Heart right ventricle (tissue), 16 donors: ENCODE results near the gene PTAFR. TPM values are rescaled to one million over a fixed set of nuclear protein-coding genes. Genes with fewer than 3 reads are reported as not detected.

Experiments
- ATAC-seq, 8 donors: fragments of 200-7000 bp; cut with Tn5 transposase; one replicate each; pipeline ENCODE4 v1.9.1; 2020; ENCODE audit warnings: mild to moderate bottlenecking in 8 of 8, moderate library complexity in 8 of 8, moderate number of reproducible peaks in 1 of 8
- DNase-seq, 2 donors: peaks; one replicate each; pipeline ENCODE4 v3.0.0-alpha.2; 2020
- H3K27ac ChIP-seq, 10 donors: fragments of 200-600 bp; sonication (generic) in 2 of 10; one replicate each; pipeline versions ENCODE4 v1.5.0 to v1.8.0; 2020 to 2022; ENCODE audit warnings: mild to moderate bottlenecking in 3 of 10
- H3K27me3 ChIP-seq, 7 donors: fragments of 200-600 bp; one replicate each; pipeline ENCODE4 v1.8.0; 2021 to 2022; ENCODE audit warnings: mild to moderate bottlenecking in 2 of 7
- H3K36me3 ChIP-seq, 9 donors: fragments of 200-600 bp; sonication (generic) in 1 of 9; one replicate each; pipeline versions ENCODE4 v1.5.0 to v1.8.0; 2020 to 2022; ENCODE audit warnings: mild to moderate bottlenecking in 2 of 9
- H3K4me1 ChIP-seq, 9 donors: fragments of 200-600 bp; sonication (generic) in 1 of 9; one replicate each; pipeline versions ENCODE4 v1.5.0 to v1.8.0; 2020 to 2022; ENCODE audit warnings: mild to moderate bottlenecking in 4 of 9
- H3K4me3 ChIP-seq, 10 donors: fragments of 200-600 bp; sonication (generic) in 2 of 10; one replicate each; pipeline versions ENCODE4 v1.5.0 to v1.8.0; 2020 to 2022; ENCODE audit warnings: mild to moderate bottlenecking in 7 of 10, moderate library complexity in 2 of 10
- H3K9me3 ChIP-seq, 11 donors: fragments of 200-600 bp in 10 of 11; sonication (generic) in 2 of 11; one replicate each; pipeline versions ENCODE4 v1.5.0 to v1.8.0; 2013 to 2022; ENCODE audit warnings: mild to moderate bottlenecking in 2 of 11, control low read depth in 1 of 11, moderate library complexity in 1 of 11
- CTCF ChIP-seq, 9 donors: fragments of 200-600 bp; sonication (generic) in 2 of 9; IDR thresholded peaks; one replicate each; pipeline versions ENCODE4 v1.5.0 to v1.8.0; 2021 to 2022; ENCODE audit warnings: antibody characterized with exemption in 9 of 9, mild to moderate bottlenecking in 5 of 9, moderate library complexity in 1 of 9
- WGBS, 2 donors: extraction: QIAGEN DNeasy Blood & Tissue Kit; methylation state at CpG; one replicate each; pipeline ENCODE4 v1.1.7; 2013; ENCODE audit warnings: inconsistent platforms in 1 of 2; 5-methylcytosine and 5-hydroxymethylcytosine counted together
- intact Hi-C, 10 donors: fragments of 100-400 bp; cut with DNase I; formaldehyde crosslinking; loops; one replicate each; pipeline versions ENCODE4 v1.11.1 to v1.14.2; 2022
- polyA plus RNA-seq, 2 donors: library from polyadenylated mRNA; stranded (reverse); fragments of 200-250 nt; gene quantifications; one replicate each; pipeline ENCODE4 v1.2.3, GENCODE V29; 2013
- total RNA-seq, 10 donors: library from RNA; stranded (reverse); fragmentation: NEBNext Ultra II Directional in 3 of 10; extraction: Animal tissue kit (Norgen Biotek cat#: 25700) in 3 of 10; gene quantifications; one replicate each; pipeline versions ENCODE4 v1.2.1 to v1.2.4, GENCODE V29; 2021 to 2023
- donor health status: Arrhythmogenic right ventricular cardiomyopathy.
- donor health status: ischemic (EF 13 %, LVEDD 7.1; RV severe dilation, severe dysfunction).
- donor health status: healthy with polysubstance abuse.
- donor health status: DM: no; HTN: yes; CAD: no.
- donor health status: DM: no; HTN: no; CAD: no.
- donor health status: ischemic (EF 25% LVEDD 6.9; RV normal size, moderate dysfunction).
- donor health status: ischemic (EF 25% LVEDD 5.7; RV mildly dilated, moderate dysfunction).
- donor health status: healthy.
- donor health status: DM: yes; HTN: yes; CAD: no.
- donor health status: Ischemic cardiomyopathy.
- donor health status: ischemic (EF 35%, LVEDD 5.7; RV mildly dilated, moderate dysfunction).
- donor health status: nonischemic (EF 11% LVEDD 7.7; RV severe dilation, severe dysfunction).
- donor health status: DM: yes; HTN: yes; CAD: no.
- donor health status: PGD.
- donor health status: ischemic (EF 29% LVEDD 5.4; RV normal size, mild dysfunction).
- donor health status: nonischemic (EF 23%, LVEDD 6.1; RV moderate dilation, normal function).

Gene PTAFR
- total and polyA plus RNA-seq, 12 donors, result 0.73 to 13.4 (median 1.4) TPM

DNA sequence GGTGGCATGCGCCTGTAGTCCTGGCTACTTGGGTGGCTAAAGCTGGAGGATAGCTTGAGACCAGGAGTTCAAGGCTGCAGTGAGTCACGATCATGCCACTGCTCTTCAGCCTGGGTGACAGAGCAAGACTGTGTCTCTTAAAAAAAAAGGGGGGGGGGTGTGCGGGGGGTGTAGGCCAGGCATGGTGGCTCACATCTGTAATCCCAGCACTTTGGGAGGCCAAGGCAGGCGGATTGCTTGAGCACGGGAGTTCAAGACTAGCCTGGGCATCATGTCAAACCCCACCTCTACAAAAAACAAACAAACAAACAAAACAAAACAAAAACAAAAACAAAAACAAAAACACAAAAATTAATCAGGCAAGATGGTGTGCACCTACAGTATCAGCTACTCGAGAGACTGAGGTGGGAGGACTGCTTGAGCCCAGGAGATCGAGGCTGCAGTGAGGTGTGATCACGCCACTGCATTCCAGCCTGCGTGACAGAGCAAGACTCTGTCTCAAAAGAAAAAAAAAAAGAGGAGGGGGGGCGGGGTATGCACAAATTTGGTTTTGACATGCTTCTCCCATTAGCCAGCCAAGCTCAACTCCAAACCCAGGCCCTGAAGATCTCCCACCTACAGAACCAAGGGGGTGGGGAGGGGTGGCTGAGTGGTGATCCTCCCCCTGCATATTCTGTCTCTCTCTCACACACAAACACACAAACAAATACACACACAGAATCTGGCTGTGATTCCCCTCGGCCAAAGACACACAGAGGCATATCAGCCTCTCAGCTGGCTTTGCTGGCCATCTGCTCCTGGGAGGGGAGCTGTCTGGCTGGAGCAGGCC, 3.1 kb downstream of the PTAFR start:
- H3K4me1 ChIP-seq, result peaks cover 0 to 71% (median 17%) of the 10 kb centered on the region in 9 donors
- H3K4me3 ChIP-seq, result peak overlapping the region in 3 of 10 donors; percentile 8 to 54 (median 11)
- H3K27me3 ChIP-seq, result no peaks in the 10 kb centered on the region
- ATAC-seq (peak in 1 of 8 donors; percentile 22), DNase-seq (no peak)
- WGBS, 2 donors, result 72% methylated on average over 11 of the region's 11 CpGs
- intact Hi-C loops, result loop anchor here in 1 of 10 donors (10.0 kb wide), 1 partner anchor 59 kb away; no protein-coding TSS in a partner anchor
- H3K27ac ChIP-seq, result peak overlapping the region in 7 of 10 donors; percentile 9 to 90 (median 39)
- H3K9me3 ChIP-seq, result no peaks in the 10 kb centered on the region
- TF ChIP-seq CTCF (IDR thresholded peaks at IDR 0.05), result no peak
- peaks cover 0 to 13% (median 0%) of the 10 kb centered on the region in 9 donors for H3K36me3 ChIP-seq

DNA sequence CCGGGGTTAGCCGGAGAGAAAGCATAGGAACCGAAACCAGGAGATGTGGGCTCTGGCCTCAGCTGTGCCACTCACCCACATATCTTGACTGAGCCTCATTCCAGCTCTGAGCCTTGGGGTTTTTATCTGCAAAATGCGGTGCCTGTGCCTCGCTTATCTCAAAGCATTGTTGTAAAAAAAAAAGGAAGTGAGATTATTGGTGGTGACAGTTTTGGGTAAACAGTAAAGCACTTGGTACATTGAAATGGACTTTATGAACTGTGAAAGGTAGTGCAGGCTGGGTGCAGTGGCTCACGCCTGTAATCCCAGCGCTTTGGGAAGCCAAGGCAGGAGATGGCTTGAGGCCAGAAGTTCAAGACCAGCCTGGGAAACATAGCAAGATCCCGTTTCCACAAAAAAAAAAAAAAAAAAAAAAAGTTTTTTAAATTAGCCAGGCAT, 3.8 kb downstream of the PTAFR start:
- Histone ChIP-seq H3K27ac (peak overlapping the region in 4 of 10 donors; percentile 9 to 90 (median 34)), H3K9me3 (no peaks in the 10 kb centered on the region), H3K27me3 (no peaks in the 10 kb centered on the region), H3K36me3 (peaks cover 0 to 19% (median 0%) of the 10 kb centered on the region in 9 donors), H3K4me1 (peaks cover 0 to 75% (median 17%) of the 10 kb centered on the region in 9 donors), H3K4me3 (peak overlapping the region in 2 of 10 donors; percentile 3 to 54)
- ATAC-seq (peak; percentile 34 to 61 (median 52)), DNase-seq (no peak)
- WGBS, 2 donors, result 17 to 33% methylated on average over 8 of the region's 8 CpGs
- intact Hi-C loops, result loop anchor here in 1 of 10 donors (10.0 kb wide), 1 partner anchor 58 kb away; no protein-coding TSS in a partner anchor
- TF ChIP-seq CTCF (IDR thresholded peaks at IDR 0.05), result no peak

DNA sequence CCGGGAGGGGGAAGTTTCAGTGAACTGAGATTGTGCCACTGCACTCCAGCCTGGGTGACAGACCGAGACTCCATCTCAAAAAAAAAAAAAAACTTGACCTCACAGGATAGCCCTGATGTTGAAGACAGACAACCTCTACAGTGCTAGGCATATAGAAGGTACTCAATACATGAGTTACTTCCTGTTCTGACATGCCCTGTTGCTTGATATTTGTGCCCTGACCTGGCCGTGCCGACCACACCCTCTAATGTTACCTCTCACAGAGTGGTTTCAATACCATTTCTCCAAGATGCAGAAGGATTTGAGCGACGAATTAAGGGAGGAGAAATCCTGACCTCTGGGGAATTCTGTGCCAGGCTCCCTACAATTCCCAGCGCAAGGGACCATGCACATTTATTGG, 5.2 kb downstream of the PTAFR start:
- 92 to 97% methylated on average over 7 of the region's 7 CpGs for WGBS, 2 donors
- Histone ChIP-seq H3K9me3 (peaks cover 0 to 2% (median 0%) of the 10 kb centered on the region in 11 donors), H3K4me1 (peaks cover 0 to 67% (median 17%) of the 10 kb centered on the region in 9 donors), H3K27me3 (no peaks in the 10 kb centered on the region), H3K27ac (peak overlapping the region in 1 of 10 donors; percentile 90), H3K4me3 (peak overlapping the region in 1 of 10 donors; percentile 54), H3K36me3 (peaks cover 0 to 25% (median 0%) of the 10 kb centered on the region in 9 donors)
- no peak for DNase-seq
- intact Hi-C loops, result loop anchor here in 1 of 10 donors (10.0 kb wide), 1 partner anchor 56 kb away; no protein-coding TSS in a partner anchor
- ATAC-seq, result no peak
- TF ChIP-seq CTCF (IDR thresholded peaks at IDR 0.05), result no peak

- Histone ChIP-seq H3K4me3 (no peak overlapping the region), H3K27ac (peak overlapping the region in 1 of 10 donors; percentile 14), H3K9me3 (peaks cover 0 to 7% (median 0%) of the 10 kb centered on the region in 11 donors), H3K27me3 (no peaks in the 10 kb centered on the region), H3K4me1 (peaks cover 0 to 67% (median 17%) of the 10 kb centered on the region in 9 donors), H3K36me3 (peaks cover 0 to 25% (median 0%) of the 10 kb centered on the region in 9 donors)
- no peak for DNase-seq
- no peak for TF ChIP-seq CTCF (IDR thresholded peaks at IDR 0.05)
- intact Hi-C loops, result loop anchor here in 1 of 10 donors (10.0 kb wide), 1 partner anchor 55 kb away; no protein-coding TSS in a partner anchor
- 95 to 97% methylated on average over 2 of the region's 2 CpGs for WGBS, 2 donors
- ATAC-seq, result no peak
Observed at GRCh38 chr1:28170001-28170596, 6.4 kb downstream of the PTAFR start.
